BE2C (cell line): ENCODE data around the gene KDM5B.
"Not testable (repeated sequence)": the region's sequence is repeated elsewhere in the genome, so short reads cannot be mapped to it uniquely, and the experiment has no call there.

Experiments
- DNase-seq: peaks from one replicate; pipeline ENCODE4 v3.0.0-alpha.2; 2020
- H3K27me3 ChIP-seq: fragments of 250-450 bp; sonication (Bioruptor Pico); 2 replicates; pipeline ENCODE4 v1.5.1; 2020; ENCODE audit warnings: mild to moderate bottlenecking
- H3K36me3 ChIP-seq: fragments of 250-450 bp; sonication (Bioruptor Pico); 2 replicates; pipeline ENCODE4 v1.5.1; 2020; ENCODE audit warnings: mild to moderate bottlenecking
- H3K4me1 ChIP-seq: fragments of 250-450 bp; sonication (Bioruptor Pico); 2 replicates; pipeline ENCODE4 v1.5.1; 2020
- H3K4me3 ChIP-seq: 2 replicates; pipeline ENCODE4 v1.5.1; 2011; ENCODE audit warnings: low read depth, low read length
- H3K9me3 ChIP-seq: fragments of 250-450 bp; sonication (Bioruptor Pico); 2 replicates; pipeline ENCODE4 v1.5.1; 2020
- TF ChIP-seq, protein P1 (sequence below): IDR thresholded peaks from 2 replicates; pipeline ENCODE4 v1.5.1; 2012; ENCODE audit warnings: mild to moderate bottlenecking, low read depth, low read length

KDM5B gene

DNA sequence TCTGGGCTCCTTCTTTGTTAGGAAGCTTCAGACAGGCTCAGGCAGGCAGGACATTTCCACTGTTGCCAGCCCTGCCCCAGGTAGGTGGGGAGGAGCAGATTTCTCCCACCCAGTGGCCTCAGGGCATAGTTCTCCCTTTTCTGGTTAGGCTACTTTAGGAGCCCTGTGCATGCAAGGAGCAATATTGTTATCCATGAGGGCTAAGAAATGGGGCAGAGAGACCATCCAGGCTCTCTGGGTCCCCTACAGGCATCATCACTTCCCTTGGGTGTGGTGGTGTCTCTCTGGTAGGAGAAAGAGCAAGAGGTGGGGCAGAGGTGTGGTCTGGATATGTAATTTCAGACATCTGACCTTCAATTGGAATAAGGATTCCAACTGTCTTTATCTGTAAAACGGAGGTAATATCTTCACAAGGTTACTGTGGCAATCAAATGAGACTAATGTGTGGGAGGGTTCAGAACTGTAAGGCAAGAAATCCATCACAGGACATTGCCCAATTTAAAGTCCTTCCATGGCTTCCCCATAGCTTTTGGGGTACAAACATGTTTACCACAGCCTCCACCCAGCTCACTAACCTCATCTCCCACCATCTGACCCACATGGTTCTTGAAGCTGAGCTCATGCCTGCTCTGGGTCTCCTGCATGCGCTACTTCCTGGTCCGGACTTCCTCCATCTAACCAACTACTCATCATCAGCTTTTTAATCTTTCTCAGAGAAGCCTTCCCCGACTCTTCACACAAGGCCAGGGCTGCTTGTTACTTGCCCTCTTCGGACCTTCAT, 28.6 kb upstream of the KDM5B start:
- DNase-seq: no peak
- H3K9me3 ChIP-seq: no peaks in the 10 kb centered on the region
- H3K36me3 ChIP-seq: no peaks in the 10 kb centered on the region
- TF ChIP-seq, protein P1, sequence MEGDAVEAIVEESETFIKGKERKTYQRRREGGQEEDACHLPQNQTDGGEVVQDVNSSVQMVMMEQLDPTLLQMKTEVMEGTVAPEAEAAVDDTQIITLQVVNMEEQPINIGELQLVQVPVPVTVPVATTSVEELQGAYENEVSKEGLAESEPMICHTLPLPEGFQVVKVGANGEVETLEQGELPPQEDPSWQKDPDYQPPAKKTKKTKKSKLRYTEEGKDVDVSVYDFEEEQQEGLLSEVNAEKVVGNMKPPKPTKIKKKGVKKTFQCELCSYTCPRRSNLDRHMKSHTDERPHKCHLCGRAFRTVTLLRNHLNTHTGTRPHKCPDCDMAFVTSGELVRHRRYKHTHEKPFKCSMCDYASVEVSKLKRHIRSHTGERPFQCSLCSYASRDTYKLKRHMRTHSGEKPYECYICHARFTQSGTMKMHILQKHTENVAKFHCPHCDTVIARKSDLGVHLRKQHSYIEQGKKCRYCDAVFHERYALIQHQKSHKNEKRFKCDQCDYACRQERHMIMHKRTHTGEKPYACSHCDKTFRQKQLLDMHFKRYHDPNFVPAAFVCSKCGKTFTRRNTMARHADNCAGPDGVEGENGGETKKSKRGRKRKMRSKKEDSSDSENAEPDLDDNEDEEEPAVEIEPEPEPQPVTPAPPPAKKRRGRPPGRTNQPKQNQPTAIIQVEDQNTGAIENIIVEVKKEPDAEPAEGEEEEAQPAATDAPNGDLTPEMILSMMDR: no peak
- H3K4me3 ChIP-seq: no peak overlapping the region
- no peaks in the 10 kb centered on the region; the same call in 1 of the 2 replicates for H3K27me3 ChIP-seq
- no peaks in the 10 kb centered on the region for H3K4me1 ChIP-seq

DNA sequence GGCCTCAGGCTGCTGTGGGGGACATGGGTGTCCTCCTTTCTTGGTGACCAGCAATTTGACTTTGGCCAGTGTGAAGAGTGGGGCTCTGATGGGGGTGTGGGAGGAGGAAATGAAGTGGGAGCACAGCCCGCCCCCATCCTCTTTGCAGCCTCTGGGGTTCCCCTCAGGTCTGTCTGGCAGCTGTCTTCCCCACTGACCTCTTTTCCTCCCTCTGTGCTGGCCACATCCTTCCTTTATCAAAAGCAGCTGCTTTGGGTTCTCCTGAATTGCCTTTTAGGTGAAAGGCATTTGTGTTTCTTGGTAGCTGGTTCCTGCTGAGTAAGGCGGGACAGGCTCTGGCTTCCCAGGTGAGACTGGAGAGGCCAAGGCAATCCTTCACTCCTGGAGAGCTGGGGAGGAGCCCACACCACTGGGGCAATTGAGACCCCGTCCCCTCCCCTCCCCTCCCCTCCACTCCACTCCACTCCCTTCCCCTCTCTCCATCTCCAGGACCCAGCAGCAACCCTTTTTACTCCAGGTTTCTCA, 27.4 kb upstream of the KDM5B start:
- TF ChIP-seq, protein P1: no peak
- DNase-seq: no peak
- Histone ChIP-seq H3K4me1 (no peaks in the 10 kb centered on the region), H3K27me3 (no peaks in the 10 kb centered on the region; the same call in 1 of the 2 replicates), H3K36me3 (no peaks in the 10 kb centered on the region), H3K4me3 (no peak overlapping the region), H3K9me3 (no peaks in the 10 kb centered on the region)

DNA sequence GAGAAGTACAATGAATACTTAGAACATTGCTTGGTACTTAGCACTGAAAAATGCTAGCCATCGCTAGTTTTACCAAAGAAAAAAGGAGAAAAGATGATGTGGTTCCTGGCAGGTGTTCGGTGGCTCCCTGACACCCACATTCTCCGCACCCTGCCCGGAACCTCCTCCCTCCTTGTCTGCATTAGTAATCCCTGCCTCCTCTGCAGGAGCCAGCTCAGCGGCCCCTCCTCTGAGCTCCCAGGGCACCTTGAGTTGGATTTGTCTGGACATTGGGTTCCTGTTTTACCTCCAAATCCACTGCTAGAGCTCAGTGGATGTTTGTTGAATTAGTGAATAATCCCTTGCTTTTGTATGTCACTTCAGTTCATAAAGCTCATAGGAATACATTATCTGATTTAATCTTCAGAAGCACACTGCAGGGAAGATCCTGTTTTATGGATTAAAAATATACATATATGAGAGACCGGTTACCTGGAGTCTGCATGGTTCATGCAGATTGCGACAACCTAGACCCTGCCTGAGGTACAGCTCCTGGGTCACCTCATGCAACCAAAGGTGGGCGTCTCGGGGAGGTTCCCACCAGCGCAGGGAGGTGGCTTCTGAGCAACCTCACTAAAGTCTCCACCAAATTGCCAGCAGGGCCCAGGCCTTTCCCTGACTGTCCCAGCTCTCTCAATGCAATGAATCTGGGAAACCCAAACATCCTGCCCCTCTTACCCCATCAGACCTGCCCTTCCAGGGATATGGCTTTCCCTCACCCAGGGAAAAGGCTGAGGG, 26.7 kb upstream of the KDM5B start:
- Histone ChIP-seq H3K36me3 (no peaks in the 10 kb centered on the region), H3K27me3 (no peaks in the 10 kb centered on the region; the same call in 1 of the 2 replicates), H3K4me1 (no peaks in the 10 kb centered on the region), H3K4me3 (no peak overlapping the region), H3K9me3 (no peaks in the 10 kb centered on the region)
- no peak for DNase-seq
- TF ChIP-seq, protein P1: no peak

DNA sequence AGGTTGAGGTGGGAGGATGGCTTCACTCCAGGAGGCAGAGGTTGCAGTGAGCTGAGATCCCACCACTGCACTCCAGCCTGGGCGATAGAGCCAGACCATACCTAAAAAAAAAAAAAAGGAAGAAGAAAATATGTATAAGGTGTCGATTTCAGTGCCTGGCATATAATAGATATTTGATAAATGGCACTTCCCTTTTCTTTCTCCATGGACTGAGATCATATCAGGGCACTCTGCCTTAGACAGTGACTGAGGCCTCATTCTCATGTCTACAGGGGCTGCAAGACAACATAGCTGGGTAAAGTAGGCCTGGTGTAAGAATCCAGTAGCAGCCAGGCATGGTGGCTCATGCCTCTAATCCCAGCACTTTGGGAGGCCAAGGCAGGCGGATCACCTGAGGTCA, 23.7 kb upstream of the KDM5B start:
- H3K4me1 ChIP-seq: no peaks in the 10 kb centered on the region
- no peaks in the 10 kb centered on the region; the same call in 1 of the 2 replicates for H3K27me3 ChIP-seq
- H3K4me3 ChIP-seq: no peak overlapping the region
- TF ChIP-seq, protein P1: no peak
- no peak for DNase-seq
- no peaks in the 10 kb centered on the region for H3K9me3 ChIP-seq
- no peaks in the 10 kb centered on the region for H3K36me3 ChIP-seq

DNA sequence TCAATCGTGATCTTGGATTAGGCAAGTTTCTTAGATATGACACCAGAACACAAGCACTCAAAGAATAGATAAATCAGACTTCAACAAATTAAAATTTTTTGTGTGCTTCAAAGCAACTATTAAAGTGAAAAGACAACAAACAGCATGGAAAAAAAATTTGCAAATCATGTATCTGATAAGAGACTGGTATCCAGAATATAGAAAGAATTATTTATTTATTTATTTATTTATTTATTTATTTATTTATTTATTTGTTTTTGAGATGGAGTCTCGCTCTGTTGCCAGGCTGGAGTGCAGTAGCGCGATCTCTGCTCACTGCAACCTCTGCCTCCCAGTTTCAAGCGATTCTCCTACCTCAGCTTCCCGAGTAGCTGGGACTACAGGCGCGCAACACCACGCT, 21.0 kb upstream of the KDM5B start:
- not testable (repeated sequence) for DNase-seq, H3K27me3 ChIP-seq, H3K4me3 ChIP-seq, H3K9me3 ChIP-seq, H3K4me1 ChIP-seq, H3K36me3 ChIP-seq

DNA sequence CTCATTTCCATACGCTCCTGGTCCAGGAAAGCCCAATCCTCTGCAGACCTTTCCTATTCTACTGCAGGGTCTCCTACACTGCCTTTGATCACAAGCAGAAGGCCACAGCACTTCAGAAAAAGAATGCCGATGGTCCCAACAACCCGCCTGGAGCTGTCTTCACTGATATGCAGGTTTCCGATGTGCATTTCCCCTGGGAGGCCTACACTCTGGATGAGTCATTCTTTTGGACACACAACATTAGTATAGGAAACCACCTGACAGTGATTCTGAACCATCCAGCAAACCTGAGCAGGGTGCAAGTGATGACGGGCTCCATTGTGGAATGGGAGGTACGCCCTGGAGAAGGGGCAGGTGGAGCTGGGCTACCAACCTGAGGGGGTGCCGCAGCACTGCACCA, 17.5 kb upstream of the KDM5B start:
- H3K4me1 ChIP-seq: no peaks in the 10 kb centered on the region
- H3K9me3 ChIP-seq: no peaks in the 10 kb centered on the region
- TF ChIP-seq, protein P1: no peak
- H3K4me3 ChIP-seq: no peak overlapping the region
- peak; percentile 28 for DNase-seq
- no peaks in the 10 kb centered on the region for H3K36me3 ChIP-seq
- no peaks in the 10 kb centered on the region for H3K27me3 ChIP-seq
